H1 (cell line): ENCODE results near the gene DRAXIN.

Experiments
- CHD2 ChIP-seq: IDR thresholded peaks from 2 replicates; pipeline ENCODE4 v1.6.1; 2012; ENCODE audit warnings: low read length, improper control_type of control experiment
- CTCF ChIP-seq, 3 experiments: IDR thresholded peaks; 1 replicate in 2 of 3; 2 replicates in 1 of 3; pipeline versions ENCODE4 v1.5.1 to v1.6.1; 2011; ENCODE audit warnings: low read length in 3 of 3, mild to moderate bottlenecking in 3 of 3, inconsistent platforms in 2 of 3, low read depth in 1 of 3, moderate library complexity in 1 of 3; ENCODE audit not compliant: insufficient read depth in 1 of 3; ENCODE audit errors: control extremely low read depth in 1 of 3
- EGR1 ChIP-seq: IDR thresholded peaks from 2 replicates; pipeline ENCODE4 v1.6.1; 2011; ENCODE audit warnings: low read depth, low read length, borderline replicate concordance
- EZH2 ChIP-seq: fragments of 200-600 bp; sonication (generic); IDR thresholded peaks from 2 replicates; pipeline ENCODE4 v1.7.1; 2012; ENCODE audit warnings: low read depth, mild to moderate bottlenecking, moderate library complexity, low read length, inconsistent platforms; ENCODE audit not compliant: severe bottlenecking
- GTF2F1 ChIP-seq: IDR thresholded peaks from 2 replicates; pipeline ENCODE4 v1.6.1; 2012; ENCODE audit warnings: low read depth, low read length, improper control_type of control experiment, borderline replicate concordance
- JUND ChIP-seq: IDR thresholded peaks from 2 replicates; pipeline ENCODE4 v1.6.1; 2011; ENCODE audit warnings: mild to moderate bottlenecking, improper control_type of control experiment, low read length
- POLR2A ChIP-seq, 2 experiments: IDR thresholded peaks; 1 replicate in 1 of 2; 2 replicates in 1 of 2; pipeline ENCODE4 v1.6.1; 2011; ENCODE audit warnings: low read depth in 2 of 2, low read length in 2 of 2, mild to moderate bottlenecking in 2 of 2; ENCODE audit errors: control extremely low read depth in 1 of 2
- POLR2AphosphoS5 ChIP-seq: IDR thresholded peaks from 2 replicates; pipeline ENCODE4 v1.6.1; 2011; ENCODE audit warnings: low read depth, low read length
- SIRT6 ChIP-seq: IDR thresholded peaks from one replicate; pipeline ENCODE4 v1.7.1; 2012; ENCODE audit warnings: low read length, inconsistent platforms
- TCF12 ChIP-seq: IDR thresholded peaks from 2 replicates; pipeline ENCODE4 v1.6.1; 2011; ENCODE audit warnings: low read depth, mild to moderate bottlenecking, low read length

- TF ChIP-seq POLR2A (IDR thresholded peaks at IDR 0.05; ENCODE audit: control extremely low read depth in 1 of 2, low read depth in 2 of 2, low read length in 2 of 2) (no peak), POLR2AphosphoS5 (no peak), CTCF (IDR thresholded peaks at IDR 0.05; ENCODE audit: control extremely low read depth in 1 of 3, insufficient read depth in 1 of 3, low read depth in 1 of 3, low read length in 3 of 3) (no peak), TCF12 (no peak), GTF2F1 (no peak), JUND (no peak), CHD2 (no peak), EGR1 (no peak), EZH2 (no peak), SIRT6 (no peak)
Observed at GRCh38 chr1:11651017-11651416, 40.5 kb upstream of the DRAXIN start.
